Ureter (tissue), 1 donor: ENCODE measurements around the gene PBX1. TPM values are rescaled to one million over a fixed set of nuclear protein-coding genes. Genes with fewer than 3 reads are reported as not detected.

ENCODE experiments used
- DNase-seq: peaks from one replicate; pipeline ENCODE4 v3.0.0-alpha.2; 2020; ENCODE audit warnings: low spot score
- total RNA-seq: library from RNA; stranded (reverse); gene quantifications from one replicate; pipeline ENCODE4 v1.2.4, GENCODE V29; 2023
- donor health status: DM: yes; HTN: yes; CAD: no.

PBX1 gene
- total RNA-seq, 1 donor from 2014 or later: 169 TPM

GRCh38 chr1:164563721-164564360, 4.9 kb downstream of the PBX1 start:
- DNase-seq: no peak

GRCh38 chr1:164564378-164564777, 5.4 kb downstream of the PBX1 start:
- DNase-seq: no peak

GRCh38 chr1:164565357-164565756, 6.4 kb downstream of the PBX1 start:
- no peak for DNase-seq

DNA sequence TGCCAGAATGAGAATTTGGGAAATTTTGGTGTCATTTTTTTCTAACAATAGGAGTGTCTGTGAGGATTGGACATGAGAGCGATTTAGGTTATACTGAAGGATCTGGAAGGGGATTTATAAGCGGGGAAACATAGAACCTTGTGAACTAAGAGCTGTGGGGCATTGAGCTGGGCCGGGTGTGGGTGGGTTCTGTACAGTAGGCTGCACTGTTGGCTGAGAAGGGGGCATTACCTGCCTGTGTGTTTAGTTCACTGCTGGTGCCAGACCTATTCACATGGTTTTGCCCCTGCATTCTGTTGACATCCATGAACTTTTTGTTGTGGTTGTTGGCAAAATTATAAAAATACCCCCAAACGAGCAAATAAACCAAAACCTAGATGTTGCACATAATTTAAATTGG, 8.8 kb downstream of the PBX1 start:
- DNase-seq: no peak

GRCh38 chr1:164569241-164569640, 10.3 kb downstream of the PBX1 start:
- no peak for DNase-seq

GRCh38 chr1:164569866-164570265, 10.9 kb downstream of the PBX1 start:
- DNase-seq: no peak

DNA sequence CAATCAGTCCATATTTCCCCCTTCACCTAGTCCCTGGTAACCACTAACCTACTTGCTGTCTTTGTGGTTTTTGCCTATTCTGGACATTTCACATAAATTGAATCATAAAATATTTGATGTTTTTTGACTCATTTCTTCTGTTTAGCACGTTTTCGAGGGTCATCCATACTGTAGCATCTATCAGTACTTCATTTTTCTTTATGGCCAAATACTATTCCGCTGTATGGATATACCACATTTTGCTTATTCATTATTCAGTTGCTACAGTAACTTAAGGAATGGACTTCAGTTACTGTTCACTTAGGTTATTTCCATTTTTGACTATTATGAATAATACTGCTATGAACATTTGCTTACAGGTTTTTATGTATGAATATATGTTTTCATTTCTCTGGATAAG, 12.3 kb downstream of the PBX1 start:
- DNase-seq: no peak

- no peak for DNase-seq
Measured at GRCh38 chr1:164575356-164575886, 16.4 kb downstream of the PBX1 start.

DNA sequence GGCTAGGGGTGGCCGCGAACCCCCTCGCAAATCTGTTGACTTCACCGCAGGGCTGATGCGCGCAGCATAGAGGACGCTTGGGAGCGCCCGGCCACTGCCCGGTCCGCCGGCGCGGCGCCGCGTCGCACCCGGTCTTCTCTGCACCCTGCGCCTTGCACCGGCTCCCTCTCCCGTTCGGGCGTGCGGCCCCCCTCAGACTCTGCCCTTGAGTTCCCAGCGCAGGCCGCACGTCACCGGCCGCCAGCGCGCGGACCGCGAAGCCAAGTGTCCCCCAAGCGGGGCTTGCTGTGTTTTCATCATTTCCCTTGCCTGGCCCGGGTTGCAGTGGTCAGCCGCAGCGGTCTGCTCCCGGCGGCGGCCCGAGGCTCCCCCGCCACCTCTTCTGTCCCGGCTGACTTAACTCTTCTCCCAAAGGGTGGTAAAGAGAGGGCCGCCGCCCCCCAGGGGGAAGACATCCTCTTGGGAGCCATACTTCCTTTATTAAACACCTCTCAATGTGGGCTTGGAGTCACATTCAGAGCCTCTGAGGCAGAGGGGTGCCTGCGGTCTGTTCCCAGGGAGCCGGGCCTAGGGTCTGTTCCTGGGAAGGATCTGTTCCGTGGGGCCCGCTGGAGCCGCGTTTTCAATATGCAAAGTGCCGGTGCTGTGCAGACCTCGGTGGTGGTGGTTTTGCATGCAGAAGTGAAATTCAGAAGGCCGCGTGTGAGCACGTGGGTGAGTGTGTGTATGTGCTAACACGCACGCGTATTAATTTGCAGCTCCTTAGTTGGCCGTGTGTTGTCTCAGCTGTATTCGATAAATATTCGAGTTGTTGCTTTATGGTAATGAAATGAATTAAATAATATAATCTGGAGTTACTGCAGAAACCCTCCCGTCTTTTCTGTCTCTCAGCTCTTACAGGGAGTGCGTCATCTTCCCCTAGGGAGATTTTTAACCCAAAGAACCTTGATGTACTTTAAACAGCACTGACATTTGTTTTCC, 17.6 kb downstream of the PBX1 start:
- DNase-seq: no peak

GRCh38 chr1:164577291-164577690, 18.3 kb downstream of the PBX1 start:
- DNase-seq: no peak

GRCh38 chr1:164578479-164579200, 19.7 kb downstream of the PBX1 start:
- no peak for DNase-seq

GRCh38 chr1:164579381-164579780, 20.4 kb downstream of the PBX1 start:
- DNase-seq: no peak

- DNase-seq: no peak
Measured at GRCh38 chr1:164581762-164582161, 22.8 kb downstream of the PBX1 start.

GRCh38 chr1:164583196-164583595, 24.2 kb downstream of the PBX1 start:
- DNase-seq: no peak

GRCh38 chr1:164583835-164584539, 25.0 kb downstream of the PBX1 start:
- DNase-seq: no peak

DNA sequence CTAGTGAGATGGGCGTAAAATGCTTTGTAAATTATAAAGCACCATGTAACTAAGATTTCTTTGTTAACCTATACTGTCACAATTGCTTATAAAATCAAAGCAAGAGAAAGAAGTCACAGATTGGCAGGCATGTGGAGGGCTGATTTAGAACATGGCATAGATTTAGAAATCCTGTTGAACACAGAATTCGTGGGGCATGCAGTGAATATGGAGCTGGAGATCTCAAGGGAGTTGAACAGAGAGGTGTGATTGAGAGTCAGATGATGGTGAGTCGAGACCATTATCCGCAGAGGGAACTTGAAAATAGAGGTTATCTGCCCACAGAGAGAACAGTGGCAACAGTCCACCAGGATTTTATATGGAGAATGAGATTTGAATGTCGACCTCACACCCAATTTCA, 27.6 kb downstream of the PBX1 start:
- DNase-seq: no peak

DNA sequence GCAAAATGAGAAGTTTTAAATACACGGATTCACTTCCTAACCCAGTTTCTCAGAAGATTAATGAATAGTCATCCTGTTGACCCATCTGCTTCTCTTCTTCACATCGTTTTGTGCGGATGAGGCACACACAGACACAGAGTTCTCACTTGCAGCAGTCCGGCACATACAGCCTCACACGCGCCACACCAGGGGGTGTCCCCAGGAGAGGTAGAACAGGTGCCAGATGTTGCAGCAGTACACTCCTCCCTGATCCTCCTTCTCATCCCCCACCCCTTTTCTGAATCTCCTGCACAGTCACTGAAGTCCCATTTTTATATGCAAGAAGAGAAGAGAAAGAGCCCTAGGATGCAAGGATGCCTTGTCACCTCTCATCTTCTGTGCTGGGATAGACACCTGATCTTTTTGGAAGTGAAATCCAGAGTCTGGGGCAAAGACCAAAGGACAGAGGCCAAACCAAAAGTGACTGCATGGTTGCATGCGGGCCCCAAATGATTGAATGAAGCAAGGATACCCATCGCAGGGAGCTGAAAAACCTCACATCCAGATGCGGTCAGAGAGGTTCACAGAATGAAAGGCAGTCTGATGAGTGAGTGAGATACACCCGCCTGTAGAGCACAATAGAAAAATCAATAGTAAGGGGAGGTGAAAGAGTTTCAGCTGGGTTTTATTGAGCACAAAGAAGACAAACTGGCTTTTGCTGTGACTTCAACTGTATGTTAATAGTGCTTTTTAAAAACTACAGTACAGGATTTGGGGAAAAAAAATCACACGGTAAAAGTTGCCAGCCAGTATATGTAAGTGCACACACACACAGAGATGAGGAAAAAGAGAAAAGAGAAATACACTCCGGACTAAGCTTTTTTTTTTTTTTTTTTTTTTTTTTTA, 28.9 kb downstream of the PBX1 start:
- DNase-seq: no peak

GRCh38 chr1:164588516-164589341, 29.7 kb downstream of the PBX1 start:
- peak; percentile 78 for DNase-seq

DNA sequence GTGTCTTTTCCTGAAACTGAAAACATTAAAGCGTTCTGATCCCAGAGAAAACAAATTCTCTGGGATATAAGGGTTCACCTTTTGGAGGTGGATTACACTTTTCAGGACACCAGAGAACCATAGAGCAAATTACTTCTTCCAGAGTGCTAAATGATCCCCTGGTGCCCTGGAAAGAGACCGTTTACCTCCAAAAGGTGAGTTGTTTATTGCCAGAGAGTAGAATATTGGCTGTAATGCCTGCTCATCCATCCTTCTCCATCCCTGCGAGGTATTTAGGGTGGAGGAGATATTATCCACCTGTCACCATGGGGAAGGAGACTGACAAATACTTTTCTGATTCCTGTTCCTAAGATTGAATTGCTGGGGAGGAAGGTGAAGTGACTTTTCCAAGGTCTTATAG, 30.4 kb downstream of the PBX1 start:
- no peak for DNase-seq
